Fibroblast of villous mesenchyme (primary cell): Measurements from ENCODE around the gene C22orf15. TPM values are rescaled to one million over a fixed set of nuclear protein-coding genes. Genes with fewer than 3 reads are reported as not detected.

Source experiments
- DNase-seq: peaks from one replicate; pipeline ENCODE4 v3.0.0-alpha.2; 2010; ENCODE audit warnings: low read depth
- H3K4me3 ChIP-seq: 2 replicates; pipeline ENCODE4 v1.5.1; 2011; ENCODE audit warnings: low read depth, mild to moderate bottlenecking, low read length
- total RNA-seq: library from RNA; depleted of rRNA; stranded (reverse); fragments of >200 nt; gene quantifications from 2 replicates; pipeline ENCODE4 v1.2.3, GENCODE V29; 2012
- TF ChIP-seq, protein P1 (sequence below): IDR thresholded peaks from 2 replicates; pipeline ENCODE4 v1.5.1; 2012; ENCODE audit warnings: low read depth, mild to moderate bottlenecking, low read length; ENCODE audit not compliant: insufficient read depth

Gene C22orf15
- total RNA-seq, 1 donor, result 0.43 TPM

DNA sequence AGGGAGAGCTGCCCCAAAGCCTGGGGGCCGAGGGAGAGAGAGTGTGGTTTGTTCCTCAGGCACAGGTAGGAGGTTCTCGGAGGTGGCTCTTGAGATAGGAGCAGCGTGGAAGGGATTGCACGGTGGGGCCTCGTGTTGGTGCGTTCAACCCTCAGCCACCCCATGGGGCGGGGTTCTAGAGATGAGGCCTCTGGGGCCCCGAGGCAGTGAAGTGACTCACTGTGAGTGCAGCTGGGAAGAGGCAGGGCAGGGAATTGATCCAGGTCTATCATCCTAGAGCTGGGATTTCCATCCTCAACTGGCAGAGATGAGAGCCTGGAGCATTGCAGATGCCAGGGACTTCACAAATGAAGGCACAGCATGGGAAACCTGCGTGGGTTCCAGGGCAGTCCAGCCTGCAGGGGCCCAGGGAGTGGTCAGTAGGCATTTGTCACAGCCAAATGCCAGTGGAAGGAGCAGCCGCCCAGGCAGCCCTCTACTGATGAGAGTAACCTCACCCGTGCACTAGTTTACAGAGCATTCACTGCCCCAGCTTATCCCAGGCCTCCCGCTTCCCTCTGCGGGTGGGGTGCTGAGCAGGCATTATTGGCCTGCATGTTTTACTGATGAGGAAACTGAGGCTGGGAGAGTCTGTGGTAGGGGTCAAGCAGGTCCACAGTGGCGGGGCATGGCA lies 18.9 kb downstream of the C22orf15 start:
- H3K4me3 ChIP-seq, result no peak overlapping the region
- TF ChIP-seq, protein P1, sequence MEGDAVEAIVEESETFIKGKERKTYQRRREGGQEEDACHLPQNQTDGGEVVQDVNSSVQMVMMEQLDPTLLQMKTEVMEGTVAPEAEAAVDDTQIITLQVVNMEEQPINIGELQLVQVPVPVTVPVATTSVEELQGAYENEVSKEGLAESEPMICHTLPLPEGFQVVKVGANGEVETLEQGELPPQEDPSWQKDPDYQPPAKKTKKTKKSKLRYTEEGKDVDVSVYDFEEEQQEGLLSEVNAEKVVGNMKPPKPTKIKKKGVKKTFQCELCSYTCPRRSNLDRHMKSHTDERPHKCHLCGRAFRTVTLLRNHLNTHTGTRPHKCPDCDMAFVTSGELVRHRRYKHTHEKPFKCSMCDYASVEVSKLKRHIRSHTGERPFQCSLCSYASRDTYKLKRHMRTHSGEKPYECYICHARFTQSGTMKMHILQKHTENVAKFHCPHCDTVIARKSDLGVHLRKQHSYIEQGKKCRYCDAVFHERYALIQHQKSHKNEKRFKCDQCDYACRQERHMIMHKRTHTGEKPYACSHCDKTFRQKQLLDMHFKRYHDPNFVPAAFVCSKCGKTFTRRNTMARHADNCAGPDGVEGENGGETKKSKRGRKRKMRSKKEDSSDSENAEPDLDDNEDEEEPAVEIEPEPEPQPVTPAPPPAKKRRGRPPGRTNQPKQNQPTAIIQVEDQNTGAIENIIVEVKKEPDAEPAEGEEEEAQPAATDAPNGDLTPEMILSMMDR, result no peak
- peak; percentile 54 for DNase-seq

GRCh38 chr22:23782252-23782651 lies 19.5 kb downstream of the C22orf15 start:
- H3K4me3 ChIP-seq, result no peak overlapping the region
- DNase-seq, result no peak
- TF ChIP-seq, protein P1, result no peak

- no peak for DNase-seq
- TF ChIP-seq, protein P1, result no peak
- H3K4me3 ChIP-seq, result no peak overlapping the region
Measured at GRCh38 chr22:23782703-23783102, 19.9 kb downstream of the C22orf15 start.

- no peak overlapping the region for H3K4me3 ChIP-seq
- DNase-seq, result no peak
- TF ChIP-seq, protein P1, result no peak
Measured at GRCh38 chr22:23783265-23784150, 20.7 kb downstream of the C22orf15 start.

- TF ChIP-seq, protein P1, result no peak
- DNase-seq, result no peak
- no peak overlapping the region for H3K4me3 ChIP-seq
Measured at GRCh38 chr22:23784215-23784732, 21.5 kb downstream of the C22orf15 start.

- TF ChIP-seq, protein P1, result no peak
- peak overlapping the region; percentile 33 for H3K4me3 ChIP-seq
- DNase-seq, result no peak
Measured at GRCh38 chr22:23786261-23786710, 23.5 kb downstream of the C22orf15 start.
